Ectodermal cell (in vitro differentiated cells): ENCODE data around the gene MRTO4.
"Not testable (repeated sequence)": the region's sequence is repeated elsewhere in the genome, so short reads cannot be mapped to it uniquely, and the experiment has no call there.

Source experiments
- H3K27ac ChIP-seq: 2 replicates; pipeline ENCODE4 v1.7.0; 2013; ENCODE audit warnings: mild to moderate bottlenecking, low read depth, low read length; ENCODE audit not compliant: insufficient read depth, poor library complexity, severe bottlenecking
- H3K27me3 ChIP-seq: 2 replicates; pipeline ENCODE4 v1.7.0; 2013; ENCODE audit warnings: mild to moderate bottlenecking, low read length; ENCODE audit not compliant: insufficient read depth, control insufficient read depth, poor library complexity, severe bottlenecking
- H3K36me3 ChIP-seq: one replicate; pipeline ENCODE4 v1.7.0; 2013; ENCODE audit warnings: low read length; ENCODE audit not compliant: control insufficient read depth, insufficient read depth
- H3K4me1 ChIP-seq: one replicate; pipeline ENCODE4 v1.7.0; 2013; ENCODE audit warnings: low read length; ENCODE audit not compliant: control insufficient read depth, insufficient read depth
- H3K4me3 ChIP-seq: 2 replicates; pipeline ENCODE4 v1.7.0; 2013; ENCODE audit warnings: low read depth, low read length, control low read depth; ENCODE audit not compliant: insufficient read depth
- H3K9me3 ChIP-seq: 2 replicates; pipeline ENCODE4 v1.7.0; 2013; ENCODE audit warnings: mild to moderate bottlenecking, low read length, moderate library complexity; ENCODE audit not compliant: control insufficient read depth
- WGBS, 2 experiments: methylation state at CpG; one replicate each; pipeline ENCODE4 v1.1.7; 2013; ENCODE audit warnings: missing lambda C conversion rate in 2 of 2; 5-methylcytosine and 5-hydroxymethylcytosine counted together

MRTO4 gene

DNA sequence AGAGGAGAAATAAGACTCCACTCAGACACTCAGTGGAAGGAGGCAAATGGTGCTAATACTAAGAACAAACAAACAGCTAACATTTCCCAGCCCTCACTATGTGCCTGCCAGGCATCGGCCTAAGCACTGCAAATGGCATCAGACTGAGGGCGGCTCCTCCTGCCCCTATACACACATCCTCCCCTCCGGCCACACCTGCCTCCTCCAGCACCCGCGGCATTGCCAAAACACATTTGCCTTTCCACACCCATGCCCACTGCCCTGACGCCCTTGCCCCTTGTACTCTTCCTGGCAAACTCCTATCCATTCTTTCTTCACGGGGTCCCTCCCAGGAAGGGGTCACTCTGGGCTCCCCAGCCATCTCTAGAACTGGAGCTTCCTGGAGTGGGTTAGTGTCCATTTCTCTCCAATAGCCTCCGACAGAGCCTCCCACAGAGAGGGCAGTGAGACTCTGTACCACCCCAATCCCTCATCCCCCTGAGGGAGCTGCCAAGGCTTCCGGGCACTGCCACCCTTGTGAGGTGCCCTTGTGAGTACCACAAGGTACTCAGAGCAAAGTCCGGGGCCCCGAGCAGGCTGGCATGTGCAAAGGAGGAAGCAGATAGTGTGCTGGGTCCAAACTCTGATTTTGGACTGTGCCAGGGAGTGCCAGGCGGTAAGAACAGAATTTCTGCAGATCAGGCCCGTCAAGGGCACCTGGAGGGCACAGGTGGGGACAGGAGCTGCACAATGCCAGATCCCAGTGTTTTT lies 36.0 kb downstream of the MRTO4 start:
- H3K27ac ChIP-seq: no peak overlapping the region
- WGBS, 2 experiments: 92 to 93% methylated on average over 13 of the region's 13 CpGs
- H3K27me3 ChIP-seq: peaks cover 31% of the 10 kb centered on the region
- no peaks in the 10 kb centered on the region for H3K36me3 ChIP-seq
- no peak overlapping the region for H3K4me3 ChIP-seq
- H3K9me3 ChIP-seq: no peaks in the 10 kb centered on the region
- peaks cover 6% of the 10 kb centered on the region for H3K4me1 ChIP-seq

DNA sequence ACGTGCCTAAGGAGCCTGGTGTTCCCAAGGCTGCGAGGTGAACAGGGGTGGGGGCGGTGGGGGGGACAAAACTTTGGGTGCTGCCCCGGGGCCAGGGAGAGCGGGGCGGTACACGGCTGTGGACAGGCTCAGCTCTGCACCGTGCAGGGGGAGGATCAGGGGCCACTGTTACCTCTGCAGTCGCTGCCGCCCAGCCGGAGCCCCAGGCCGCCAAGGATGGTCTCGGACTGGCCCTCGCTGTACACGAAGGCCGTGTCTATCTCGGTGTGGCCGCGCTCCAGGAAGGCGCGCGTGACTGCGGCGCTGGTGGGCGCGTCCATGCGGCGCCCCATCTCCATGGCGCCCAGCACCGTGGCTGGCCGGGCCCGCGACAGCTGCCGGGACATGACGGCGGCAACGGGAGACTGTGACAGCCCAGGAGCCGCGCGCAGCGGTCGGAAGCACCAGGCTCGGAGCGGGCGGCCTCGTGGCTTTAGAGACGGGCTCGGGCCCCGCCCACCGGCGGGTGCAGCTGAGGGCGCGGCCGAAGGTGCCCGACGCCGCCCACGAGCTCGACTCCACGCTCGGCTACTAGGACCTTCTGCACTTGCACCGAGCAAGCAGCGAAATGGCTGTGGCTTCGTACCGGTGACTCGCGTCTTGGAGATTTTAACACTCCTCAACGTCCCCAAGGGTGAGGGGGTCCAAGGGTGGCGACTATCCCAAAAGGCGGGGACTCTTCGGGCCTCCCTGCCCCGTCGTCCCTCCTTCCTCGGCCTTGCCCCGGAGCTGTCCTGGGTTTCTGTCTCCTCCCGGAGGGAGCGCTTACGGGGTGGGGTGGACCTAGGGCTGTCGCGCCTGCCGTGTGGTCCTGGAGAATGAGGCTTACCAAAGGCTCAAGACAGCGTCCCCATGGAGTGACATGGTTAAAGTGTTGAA lies 37.0 kb downstream of the MRTO4 start, which contains the start of gene AKR7A3:
Gene AKR7A3, minus strand, starts transcription at position 447 of the 918 bp plus-strand sequence. Its CDS starts 61 bp downstream, at position 386.
- H3K27me3 ChIP-seq: peaks cover 31% of the 10 kb centered on the region
- peak within 1 kb of the TSS; percentile 34 for H3K4me3 ChIP-seq
- 23 to 25% methylated on average over 63 to 64 of the region's 82 CpGs for WGBS, 2 experiments

DNA sequence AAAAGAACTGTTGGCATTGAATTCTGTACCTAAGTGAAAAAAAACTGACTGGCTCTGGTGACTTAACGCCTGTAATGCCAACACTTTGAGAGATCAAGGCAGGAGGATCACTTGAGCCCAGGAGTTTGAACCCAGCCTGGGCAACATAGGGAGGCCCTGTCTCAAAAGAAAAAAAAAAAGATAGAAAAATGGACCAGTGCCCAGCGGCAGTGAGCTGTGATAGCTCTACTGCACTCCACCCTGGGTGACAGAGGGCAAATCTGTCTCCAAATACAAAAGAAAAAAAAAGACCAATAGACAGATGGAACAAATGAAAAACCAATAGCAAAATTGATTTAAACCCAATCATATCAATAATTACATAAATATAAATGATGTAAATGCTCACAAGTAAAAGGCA lies 37.6 kb downstream of the MRTO4 start:
- H3K27me3 ChIP-seq: peaks cover 31% of the 10 kb centered on the region
- H3K36me3 ChIP-seq: no peaks in the 10 kb centered on the region
- peak overlapping the region; percentile 34 for H3K4me3 ChIP-seq
- 67 to 77% methylated on average over 2 of the region's 2 CpGs for WGBS, 2 experiments
- H3K9me3 ChIP-seq: no peaks in the 10 kb centered on the region
- no peak overlapping the region for H3K27ac ChIP-seq
- H3K4me1 ChIP-seq: peaks cover 6% of the 10 kb centered on the region

More for the DNA sequence above, 37.0 kb downstream of the MRTO4 start, which contains the start of gene AKR7A3:
- not testable (repeated sequence) for H3K27ac ChIP-seq, H3K4me1 ChIP-seq, H3K36me3 ChIP-seq, H3K9me3 ChIP-seq

DNA sequence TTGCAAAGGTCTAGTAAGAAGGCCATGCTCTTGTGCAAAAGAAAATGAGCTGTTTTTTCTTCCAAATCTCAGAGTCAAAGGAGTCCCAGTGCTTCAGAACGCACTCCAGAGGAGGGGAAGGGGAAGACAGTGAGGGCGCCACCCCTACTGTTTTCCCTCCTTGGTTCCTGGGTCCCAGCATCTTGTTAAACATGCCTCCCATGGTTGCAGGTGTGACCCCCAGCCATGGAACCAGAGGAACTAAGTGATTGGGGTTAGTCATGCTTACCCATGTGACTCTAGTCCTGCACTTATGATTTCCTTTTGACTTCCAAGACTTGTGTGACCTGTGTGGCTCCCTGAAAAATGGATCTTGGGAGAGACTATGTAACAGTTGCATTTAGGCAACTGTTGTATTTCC lies 43.0 kb downstream of the MRTO4 start:
- Histone ChIP-seq H3K36me3 (no peaks in the 10 kb centered on the region), H3K4me1 (no peaks in the 10 kb centered on the region), H3K9me3 (no peaks in the 10 kb centered on the region), H3K27me3 (peaks cover 10% of the 10 kb centered on the region), H3K27ac (no peak overlapping the region), H3K4me3 (no peak overlapping the region)
- WGBS, 2 experiments: 94 to 97% methylated on average over 2 of the region's 2 CpGs

DNA sequence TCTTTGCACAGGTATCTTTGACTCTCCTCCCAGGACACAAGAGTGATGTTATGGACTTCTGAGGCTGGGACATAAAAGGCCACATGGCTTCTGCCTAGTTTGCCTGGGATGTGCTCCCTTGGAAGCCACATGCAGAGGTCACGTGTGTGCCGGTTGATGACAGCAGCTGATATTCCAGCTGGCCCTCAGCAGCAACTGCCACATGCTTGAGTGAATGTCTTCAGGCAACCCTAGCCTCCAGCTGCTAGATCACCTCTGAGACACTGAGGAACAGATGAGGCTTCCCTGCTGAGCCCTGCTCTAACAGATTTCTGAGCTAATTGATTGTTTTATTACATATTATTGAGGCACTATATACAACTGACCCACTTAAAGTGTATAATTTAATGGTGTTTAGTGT lies 48.6 kb downstream of the MRTO4 start:
- Histone ChIP-seq H3K9me3 (no peaks in the 10 kb centered on the region), H3K27me3 (no peaks in the 10 kb centered on the region), H3K27ac (no peak overlapping the region), H3K4me3 (no peak overlapping the region), H3K36me3 (peaks cover 13% of the 10 kb centered on the region), H3K4me1 (no peaks in the 10 kb centered on the region)
- 94 to 97% methylated on average over 2 of the region's 2 CpGs for WGBS, 2 experiments

DNA sequence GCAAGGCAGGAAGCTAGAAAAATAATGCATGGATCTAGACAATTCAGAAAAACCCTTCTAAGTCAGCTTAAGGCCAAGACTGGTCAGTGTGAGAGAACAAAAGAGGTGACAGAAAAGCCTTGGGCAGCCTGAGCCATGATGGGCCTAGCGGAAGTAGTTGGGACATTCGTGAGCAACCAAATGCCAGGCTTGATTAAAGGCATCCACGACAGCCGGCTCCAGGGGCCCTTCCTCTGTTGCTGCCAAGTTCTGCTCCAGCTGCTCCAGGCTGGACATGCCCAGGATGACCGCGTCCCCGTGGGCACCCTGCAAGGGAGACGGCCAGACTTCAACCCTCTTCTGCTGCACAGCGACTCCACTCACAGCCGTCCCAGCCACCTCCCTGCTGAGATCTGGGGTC lies 52.5 kb downstream of the MRTO4 start:
- H3K36me3 ChIP-seq: peaks cover 42% of the 10 kb centered on the region
- 94 to 96% methylated on average over 10 of the region's 10 CpGs for WGBS, 2 experiments
- H3K27ac ChIP-seq: not testable (repeated sequence)

DNA sequence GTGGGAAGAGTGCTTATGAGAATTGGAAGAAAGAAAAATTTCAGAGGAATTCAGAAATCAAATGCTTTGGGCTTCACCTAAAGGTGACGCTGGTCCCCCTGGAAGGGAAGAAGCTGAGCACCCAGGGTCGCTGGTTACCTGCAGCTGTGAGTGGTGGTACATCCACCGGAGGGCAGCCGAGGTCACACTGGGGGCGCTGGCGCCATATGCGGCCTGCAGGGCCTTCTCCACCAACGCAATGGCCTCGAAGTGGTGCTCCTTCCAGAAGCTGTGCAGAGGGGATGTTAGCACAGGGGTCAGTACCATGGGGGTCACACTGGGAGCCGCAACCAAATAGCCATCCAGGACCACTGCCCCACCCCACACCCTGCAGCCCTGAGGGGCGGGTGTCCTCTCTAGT lies 54.3 kb downstream of the MRTO4 start:
- H3K36me3 ChIP-seq: peaks cover 42% of the 10 kb centered on the region
- no peak overlapping the region for H3K27ac ChIP-seq
- H3K9me3 ChIP-seq: no peaks in the 10 kb centered on the region
- H3K4me3 ChIP-seq: no peak overlapping the region
- 94 to 95% methylated on average over 11 of the region's 11 CpGs for WGBS, 2 experiments
- H3K4me1 ChIP-seq: no peaks in the 10 kb centered on the region
- H3K27me3 ChIP-seq: no peaks in the 10 kb centered on the region

More for the DNA sequence above, 52.5 kb downstream of the MRTO4 start:
- H3K9me3 ChIP-seq, H3K4me1 ChIP-seq, H3K4me3 ChIP-seq, H3K27me3 ChIP-seq: not testable (repeated sequence)

DNA sequence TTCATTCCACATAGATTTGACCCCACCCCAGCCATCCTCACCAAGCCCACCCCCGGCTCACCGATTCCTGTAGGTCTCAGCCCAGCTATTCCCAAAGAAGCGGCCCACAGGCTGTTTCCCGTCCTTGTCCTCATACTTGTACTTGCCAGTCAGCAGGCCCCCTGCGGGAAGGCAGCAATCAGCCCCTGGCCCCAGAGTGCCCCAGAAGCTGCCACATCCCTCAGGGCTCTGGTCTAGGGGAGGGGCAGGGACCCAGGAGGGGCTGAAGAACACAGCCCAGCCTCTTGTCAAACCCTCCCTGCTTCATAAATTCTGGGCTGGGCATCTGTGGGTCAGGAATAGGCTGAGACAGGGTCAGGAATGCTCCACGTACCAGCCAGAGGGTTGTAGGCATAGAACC lies 55.3 kb downstream of the MRTO4 start:
- Histone ChIP-seq H3K9me3 (no peaks in the 10 kb centered on the region), H3K36me3 (peaks cover 42% of the 10 kb centered on the region), H3K27ac (no peak overlapping the region), H3K4me1 (no peaks in the 10 kb centered on the region), H3K27me3 (no peaks in the 10 kb centered on the region), H3K4me3 (no peak overlapping the region)
- 95 to 98% methylated on average over 6 of the region's 6 CpGs for WGBS, 2 experiments

DNA sequence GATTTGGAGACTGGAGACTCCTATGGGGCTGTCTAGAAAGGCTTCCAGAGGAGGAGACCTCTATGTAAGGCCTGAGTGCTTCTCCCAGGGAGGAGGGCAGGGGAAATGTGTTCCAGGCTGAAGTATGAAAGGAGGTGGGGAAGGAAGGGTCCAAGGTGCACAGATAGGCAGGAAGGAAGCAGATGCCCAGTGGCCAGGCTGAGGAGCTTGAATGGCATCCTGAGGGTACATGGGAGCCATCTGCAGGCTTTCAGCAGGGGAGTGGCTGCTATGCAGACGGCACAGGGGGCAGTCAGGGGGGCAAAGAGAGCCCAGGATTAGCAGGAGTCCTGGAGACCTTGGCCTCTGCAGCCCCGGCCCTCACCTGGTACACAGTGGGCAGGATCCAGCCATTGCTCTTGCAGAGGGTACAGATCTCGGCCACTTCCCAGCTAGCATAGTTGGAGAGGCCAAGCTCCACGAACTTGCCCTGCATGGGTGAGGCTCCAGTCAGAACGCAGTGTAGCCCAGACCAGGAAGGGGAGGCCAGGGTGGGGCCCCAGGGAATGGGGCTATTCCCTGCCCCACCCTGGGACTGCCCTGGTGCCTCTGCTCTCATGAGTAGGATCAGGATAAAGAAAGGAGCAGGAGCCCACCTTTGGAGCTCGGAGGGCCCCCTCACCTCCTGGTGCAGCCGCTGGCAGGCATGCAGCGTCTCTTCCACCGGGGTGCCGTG lies 56.3 kb downstream of the MRTO4 start:
- Histone ChIP-seq H3K27me3 (no peaks in the 10 kb centered on the region), H3K4me1 (peaks cover 2% of the 10 kb centered on the region), H3K27ac (no peak overlapping the region), H3K36me3 (peaks cover 42% of the 10 kb centered on the region), H3K9me3 (no peaks in the 10 kb centered on the region), H3K4me3 (no peak overlapping the region)
- 94% methylated on average over 10 of the region's 10 CpGs for WGBS, 2 experiments

DNA sequence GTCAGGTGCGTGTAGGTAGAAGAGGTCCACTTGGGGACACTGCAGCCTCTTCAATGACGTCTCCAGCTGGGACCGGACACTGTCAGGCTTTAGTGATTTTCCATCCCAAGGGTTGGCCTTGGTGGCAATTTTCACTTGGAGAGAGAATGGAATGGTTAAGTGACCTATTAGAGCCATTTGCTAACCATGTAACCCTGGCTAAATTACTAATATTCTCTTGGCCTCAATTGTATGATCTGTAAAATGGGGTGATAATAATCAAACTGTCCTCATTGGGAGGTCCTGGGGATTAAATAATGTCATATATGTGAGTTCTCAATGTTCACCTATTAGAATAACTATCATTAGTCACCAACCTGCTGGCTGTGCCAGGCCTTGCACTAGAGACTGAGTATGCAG lies 56.9 kb downstream of the MRTO4 start:
- 83 to 84% methylated on average over 3 of the region's 3 CpGs for WGBS, 2 experiments
- H3K4me3 ChIP-seq: no peak overlapping the region
- H3K27me3 ChIP-seq: no peaks in the 10 kb centered on the region
- peaks cover 6% of the 10 kb centered on the region for H3K4me1 ChIP-seq
- H3K9me3 ChIP-seq: no peaks in the 10 kb centered on the region
- peaks cover 39% of the 10 kb centered on the region for H3K36me3 ChIP-seq
- H3K27ac ChIP-seq: no peak overlapping the region
